Activated gamma-delta T cell treated with anti-CD3 and anti-CD28 coated beads, Interleukin-2, amount 50 U/mL, for 16 hours (primary cell): Measurements from ENCODE around the gene C2CD2.

ENCODE experiments used
- DNase-seq: peaks from one replicate; pipeline ENCODE4 v3.0.0-alpha.2; 2020; ENCODE audit warnings: low read depth

Gene C2CD2

DNA sequence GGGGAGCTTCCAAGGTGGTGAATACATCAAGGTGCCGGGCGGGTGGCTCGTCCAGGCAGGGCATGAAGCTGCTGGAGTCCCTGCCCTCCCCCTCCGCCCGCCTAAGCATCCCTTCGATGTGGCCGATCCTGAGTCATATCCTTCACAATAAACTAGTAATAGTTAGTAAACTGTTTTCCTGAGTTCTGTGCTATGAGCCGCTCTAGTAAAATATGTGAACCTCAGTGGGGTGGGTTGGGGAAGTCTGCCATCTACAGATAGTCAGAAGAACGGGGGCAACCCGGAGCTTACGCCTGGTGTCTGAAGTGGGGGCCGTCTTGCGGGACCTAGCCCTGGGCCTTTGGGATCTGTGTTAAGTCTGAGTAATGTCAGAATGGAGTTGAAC lies 21.6 kb downstream of the C2CD2 start:
- DNase-seq = no peak

GRCh38 chr21:41931041-41931451 lies 22.8 kb downstream of the C2CD2 start:
- DNase-seq = no peak

DNA sequence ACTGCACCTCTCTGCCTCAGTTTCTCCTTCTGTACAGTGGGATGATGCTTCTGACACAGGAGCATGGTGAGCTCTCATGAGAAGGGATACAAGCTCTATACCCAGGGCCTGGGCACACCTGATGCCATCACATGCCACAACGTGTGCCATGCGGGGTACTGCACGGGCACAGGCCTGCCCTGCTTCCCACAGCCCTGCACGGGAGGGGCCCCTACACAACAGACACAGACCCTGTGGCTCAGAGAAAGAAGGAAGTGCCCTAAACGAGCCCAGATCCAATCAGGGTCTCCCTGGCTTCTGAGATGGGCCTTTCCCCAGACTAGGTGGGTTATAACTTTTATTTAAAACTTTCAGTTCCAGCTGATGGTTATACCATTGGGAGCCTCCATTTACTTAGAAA lies 24.6 kb downstream of the C2CD2 start:
- no peak for DNase-seq

- no peak for DNase-seq
These were observed 25.1 kb downstream of the C2CD2 start for GRCh38 chr21:41928621-41929220.

DNA sequence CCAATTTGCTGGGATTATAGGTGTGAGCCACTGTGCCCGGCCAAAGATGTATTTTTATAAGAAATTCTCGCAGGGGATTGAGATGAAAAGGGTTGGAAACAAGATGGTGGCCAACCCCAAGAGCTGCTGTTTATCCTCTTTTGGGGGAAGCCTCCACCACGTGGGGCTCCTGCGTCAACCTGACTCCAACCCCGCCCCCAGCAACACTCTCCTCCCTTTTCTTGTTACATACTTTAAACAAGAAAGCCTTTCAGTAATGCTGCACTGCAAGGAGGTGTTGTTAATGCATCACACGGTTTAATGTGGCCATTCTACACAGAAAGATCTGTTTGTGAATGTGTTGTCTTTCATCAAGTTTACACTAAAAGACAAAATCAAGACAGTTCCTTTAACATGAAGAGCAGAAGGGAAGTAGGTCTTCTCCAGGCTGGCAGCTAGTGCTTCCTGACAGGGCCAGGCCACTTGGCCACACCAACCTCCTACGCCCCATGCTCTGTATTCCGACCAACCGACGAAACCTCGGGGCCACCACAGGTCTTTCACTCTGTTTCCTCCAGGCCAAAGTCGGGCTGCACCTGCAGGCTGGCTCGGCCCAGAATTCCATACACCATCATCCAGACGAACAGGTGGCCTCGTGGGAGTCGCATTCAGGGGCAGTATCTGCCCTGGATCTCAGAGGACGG lies 25.9 kb downstream of the C2CD2 start:
- DNase-seq = no peak

DNA sequence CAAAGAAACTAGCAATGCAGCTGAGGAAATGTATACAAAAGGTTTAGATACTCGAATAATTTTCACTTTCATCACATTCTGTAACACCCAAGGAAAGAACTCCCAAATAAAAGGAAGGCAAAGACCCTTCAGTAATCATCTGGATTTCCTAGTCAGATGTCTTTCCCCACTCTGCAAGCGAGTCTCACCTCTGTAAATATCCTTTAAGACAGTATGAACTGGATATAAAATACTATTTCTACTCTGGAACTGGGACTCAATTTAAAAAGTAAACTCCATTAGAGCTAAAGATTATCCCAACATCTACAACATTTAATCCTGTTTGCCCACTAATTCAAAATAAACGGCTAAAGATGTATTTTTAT lies 27.0 kb downstream of the C2CD2 start:
- DNase-seq = no peak

- no peak for DNase-seq
These were observed 27.6 kb downstream of the C2CD2 start for GRCh38 chr21:41926117-41926806.

DNA sequence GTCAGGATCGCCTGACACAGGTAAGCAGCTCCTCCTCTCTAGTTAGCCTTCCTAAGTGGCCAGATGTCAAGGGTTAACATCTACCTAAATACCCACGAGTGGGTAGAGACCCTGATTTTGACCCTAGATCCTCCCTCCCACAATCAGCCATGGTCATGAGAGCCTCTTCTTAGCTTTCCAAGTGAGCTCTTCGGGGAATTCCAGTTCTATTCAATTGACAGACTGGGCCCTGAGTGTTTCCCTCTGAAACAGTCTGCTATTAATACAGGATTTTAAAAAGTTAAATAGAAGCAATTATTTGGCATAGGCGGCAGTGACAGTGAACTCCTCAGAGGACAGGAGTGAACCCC lies 28.1 kb downstream of the C2CD2 start:
- DNase-seq = no peak

DNA sequence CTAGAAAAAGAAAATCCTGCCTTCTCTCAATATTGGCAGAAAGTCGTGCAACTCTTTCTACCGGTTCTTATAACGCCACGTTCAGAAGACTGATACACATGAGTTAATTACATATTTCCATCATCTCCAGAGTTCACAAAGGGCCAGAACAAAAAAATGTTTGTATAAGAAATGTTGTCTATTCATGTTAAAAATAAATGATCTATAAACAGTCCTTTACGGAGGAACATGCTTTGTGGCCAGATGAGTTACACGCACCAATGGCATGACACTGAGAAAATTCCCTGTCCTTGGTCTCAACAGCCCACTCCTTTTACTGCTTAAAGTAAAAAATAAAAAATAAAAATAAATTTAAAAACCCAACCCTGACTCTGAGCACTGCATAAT lies 29.5 kb downstream of the C2CD2 start:
- no peak for DNase-seq

- DNase-seq = no peak
These were observed 30.0 kb downstream of the C2CD2 start for GRCh38 chr21:41923631-41924367.

DNA sequence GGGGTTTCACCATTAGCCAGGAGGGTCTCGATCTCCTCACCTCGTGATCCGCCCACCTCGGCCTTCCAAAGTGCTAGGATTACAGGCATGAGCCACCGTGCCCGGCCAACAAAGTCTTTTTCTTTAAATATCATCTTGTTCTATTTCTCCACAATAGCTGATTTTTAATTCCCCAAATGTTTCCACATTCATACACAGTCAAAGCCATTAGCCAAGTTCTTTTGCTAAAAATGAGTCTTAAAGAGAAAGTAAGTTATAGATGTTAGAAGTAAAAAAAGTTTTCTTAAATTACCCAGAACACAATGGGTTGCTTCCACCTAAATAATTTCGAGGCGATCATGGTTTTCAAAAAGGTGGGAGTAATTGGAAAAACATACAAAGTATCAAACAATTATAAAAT lies 30.6 kb downstream of the C2CD2 start:
- no peak for DNase-seq

DNA sequence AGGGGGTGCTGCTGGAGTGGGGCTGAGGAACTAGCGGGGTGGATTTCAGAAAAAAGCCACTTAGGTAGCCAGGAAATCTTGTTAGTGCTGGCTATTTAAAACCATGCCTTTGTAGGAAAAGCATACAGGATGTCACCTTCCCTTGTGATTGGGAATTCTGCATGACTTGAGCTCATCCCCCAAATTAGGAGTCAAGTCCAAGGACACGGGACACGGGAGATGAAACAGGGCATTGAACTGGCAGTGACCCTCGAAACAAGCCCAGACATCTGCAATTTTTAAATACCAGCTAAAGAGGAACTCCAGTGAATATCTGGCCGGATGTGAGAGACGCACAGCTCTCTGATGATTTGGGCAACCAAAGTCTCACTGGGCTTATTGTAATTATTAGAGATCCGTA lies 32.8 kb downstream of the C2CD2 start:
- DNase-seq = no peak

DNA sequence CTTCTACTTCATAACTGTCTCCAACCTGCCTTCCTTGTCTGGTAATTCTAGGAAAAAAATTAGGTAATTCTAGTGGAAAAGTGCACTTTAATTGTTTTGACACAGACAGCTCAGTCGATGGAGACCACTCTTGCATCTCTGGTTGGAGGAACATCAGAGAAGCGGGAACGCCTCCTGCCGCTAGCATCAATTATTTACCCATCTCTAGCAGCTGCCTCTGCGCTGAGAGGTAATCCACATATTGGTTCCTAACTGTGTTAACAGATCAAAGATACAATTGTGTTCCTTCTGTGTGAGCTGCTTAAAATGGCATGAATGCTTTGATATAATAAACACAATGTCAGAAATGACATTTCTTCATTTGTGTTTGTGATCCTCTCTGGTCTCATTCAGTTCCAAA lies 33.3 kb downstream of the C2CD2 start:
- DNase-seq = no peak

- no peak for DNase-seq
These were observed 34.0 kb downstream of the C2CD2 start for GRCh38 chr21:41919666-41920398.

DNA sequence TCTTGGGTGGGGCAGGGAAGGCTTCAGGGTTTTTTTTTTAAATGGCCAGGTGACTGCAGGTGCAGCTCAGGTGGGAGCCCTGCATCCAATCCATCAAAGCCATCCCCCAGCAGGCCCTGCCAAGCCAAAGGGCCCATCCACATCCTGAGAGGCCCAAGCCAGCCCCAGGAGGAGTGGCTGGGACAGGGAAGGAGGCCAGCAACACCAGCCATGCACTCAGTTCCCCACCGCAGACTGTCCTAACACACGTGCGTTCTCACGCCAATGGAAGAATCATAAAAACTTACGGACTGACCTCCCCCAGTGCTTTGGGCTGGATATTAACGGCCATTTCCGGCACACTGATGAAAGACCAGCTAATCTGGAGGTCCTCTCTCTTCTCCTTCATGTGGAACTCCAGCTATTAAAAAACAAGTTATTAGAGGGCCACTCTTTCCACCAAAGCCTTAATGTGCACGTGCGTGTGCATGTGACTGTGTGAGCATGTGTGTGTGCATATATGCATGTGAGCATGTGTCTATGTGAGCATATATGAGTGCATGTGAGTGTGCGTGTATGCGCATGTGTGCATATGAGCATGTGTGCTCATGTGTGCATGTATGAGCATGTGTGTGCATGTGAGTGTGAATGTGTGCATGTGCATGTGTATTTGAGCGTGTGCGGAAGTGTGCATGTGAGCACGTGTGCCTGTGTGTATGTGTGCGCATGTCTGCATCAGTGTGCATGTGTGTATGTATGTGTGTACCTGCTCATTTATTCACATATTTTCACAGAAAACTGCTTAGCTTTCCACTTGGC lies 35.1 kb downstream of the C2CD2 start:
- DNase-seq = no peak

GRCh38 chr21:41917531-41917930 lies 36.3 kb downstream of the C2CD2 start:
- DNase-seq = no peak

DNA sequence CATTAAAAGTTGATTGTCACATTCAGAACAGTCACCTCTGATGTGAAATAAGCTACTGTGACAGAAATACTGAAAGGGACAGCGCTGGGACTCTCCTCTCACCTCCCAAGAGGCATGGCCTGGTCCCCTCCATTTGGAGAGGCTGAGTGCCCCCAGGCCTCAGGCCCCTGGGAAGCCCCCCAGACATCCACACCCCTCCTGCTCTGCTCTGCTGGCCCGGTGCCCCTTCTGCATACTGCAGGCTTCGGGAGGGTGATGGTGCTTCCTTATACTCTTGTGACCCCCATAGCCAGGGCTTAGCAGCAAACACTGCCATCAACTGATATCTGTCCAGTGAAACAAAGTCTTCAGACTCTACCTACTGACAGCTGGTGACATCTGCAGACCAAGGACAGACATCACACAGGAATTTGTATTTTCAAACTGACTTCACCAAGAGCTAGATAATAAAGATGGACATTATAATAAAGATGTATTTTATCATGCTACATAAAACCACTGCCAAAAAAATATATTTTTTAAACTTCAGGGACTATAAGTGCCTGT lies 36.9 kb downstream of the C2CD2 start:
- DNase-seq = no peak

GRCh38 chr21:41914965-41915364 lies 38.9 kb downstream of the C2CD2 start:
- DNase-seq = no peak

- no peak for DNase-seq
These were observed 39.5 kb downstream of the C2CD2 start for GRCh38 chr21:41914358-41914757.

GRCh38 chr21:41913230-41913629 lies 40.6 kb downstream of the C2CD2 start:
- no peak for DNase-seq

DNA sequence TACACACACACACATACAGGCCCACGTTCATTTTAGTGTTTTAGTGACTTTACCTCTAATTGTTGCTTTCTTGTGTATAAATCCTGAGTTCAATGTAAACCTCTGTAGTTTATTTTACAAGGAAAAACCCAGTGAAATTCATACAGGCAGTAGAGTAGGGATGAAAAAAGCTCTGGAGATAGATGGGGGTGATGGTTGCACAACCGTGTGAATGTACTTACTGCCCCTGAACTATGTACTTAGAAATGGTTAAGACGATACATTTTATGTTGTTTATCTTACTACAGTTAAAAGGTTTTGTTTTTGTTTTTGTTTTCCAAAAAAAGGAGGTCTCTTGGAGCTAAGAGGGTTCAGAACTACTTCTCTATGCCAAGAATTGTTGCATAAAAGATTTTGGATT lies 45.0 kb downstream of the C2CD2 start:
- no peak for DNase-seq
